Endothelial cell of umbilical vein (primary cell): ENCODE data around the gene ZSCAN5B. TPM values are rescaled to one million over a fixed set of nuclear protein-coding genes. Genes with fewer than 3 reads are reported as not detected.

ENCODE experiments used
- BruUV-seq: library from RNA; stranded (reverse); fragments of 400-500 nt; replicated peaks from 2 replicates; lab custom pipeline; 2021; lab: Mats Ljungman, UMichigan
- CTCF ChIA-PET: fragments of 300-600, 350-600 bp; sonication (Branson Sonifier 250); formaldehyde crosslinking; loops from one replicate; lab custom pipeline; 2021; ENCODE audit warnings: antibody characterized with exemption, inconsistent platforms; lab: Charles Lee
- POLR2A ChIA-PET: fragments of 300-600, 350-600 bp; sonication (Branson Sonifier 250); formaldehyde crosslinking; loops from one replicate; lab custom pipeline; 2021; ENCODE audit warnings: antibody characterized with exemption, inconsistent platforms; lab: Charles Lee
- DNase-seq: peaks from one replicate; pipeline ENCODE4 v3.0.0-alpha.2; 2011; ENCODE audit warnings: low read depth, low spot score
- FAIRE-seq: peaks from 2 replicates; lab custom pipeline; 2011; peaks lifted over from hg19 to GRCh38; lab: Jason Lieb, UNC
- H2AFZ ChIP-seq: 2 replicates; pipeline ENCODE4 v1.6.0; 2012; ENCODE audit warnings: low read depth, low read length, control low read depth, inconsistent platforms
- H3K27ac ChIP-seq: 2 replicates; pipeline ENCODE4 v1.5.1; 2011; ENCODE audit warnings: low read depth, mild to moderate bottlenecking, control low read depth, low read length, moderate library complexity; ENCODE audit not compliant: insufficient read depth
- H3K27me3 ChIP-seq, 2 experiments: 2 replicates each; pipeline versions ENCODE4 v1.6.0 to v1.6.1; 2011; ENCODE audit warnings: low read length in 2 of 2, mixed read lengths in 1 of 2; ENCODE audit not compliant: control insufficient read depth in 2 of 2, insufficient read depth in 2 of 2
- H3K36me3 ChIP-seq, 2 experiments: 2 replicates in 1 of 2; 3 replicates in 1 of 2; pipeline ENCODE4 v1.5.1; 2011; ENCODE audit warnings: low read length in 2 of 2, mild to moderate bottlenecking in 1 of 2, moderate library complexity in 1 of 2; ENCODE audit not compliant: control insufficient read depth in 2 of 2, insufficient read depth in 2 of 2; ENCODE audit errors: extremely low read depth in 1 of 2
- H3K4me1 ChIP-seq: 3 replicates; pipeline ENCODE4 v1.5.1; 2011; ENCODE audit warnings: mild to moderate bottlenecking, low read length; ENCODE audit not compliant: control insufficient read depth, insufficient read depth; ENCODE audit errors: extremely low read depth
- H3K4me2 ChIP-seq: 2 replicates; pipeline ENCODE4 v1.6.1; 2011; ENCODE audit warnings: low read length, control low read depth, mixed read lengths; ENCODE audit not compliant: insufficient read depth
- H3K4me3 ChIP-seq, 3 experiments: fragments of 200-600 bp in 1 of 3; sonication (generic), shearing (Covaris generic) in 1 of 3; replicated peaks in 1 of 3; 2 replicates each; pipeline ENCODE4 v1.5.1; 2011 to 2016; ENCODE audit warnings: control low read depth in 3 of 3, low read length in 3 of 3, mild to moderate bottlenecking in 2 of 3, inconsistent platforms in 1 of 3, low read depth in 1 of 3, moderate library complexity in 1 of 3; ENCODE audit not compliant: insufficient read depth in 1 of 3
- H3K79me2 ChIP-seq: 2 replicates; pipeline ENCODE4 v1.6.0; 2012; ENCODE audit warnings: low read length, inconsistent platforms; ENCODE audit not compliant: control insufficient read depth, insufficient read depth
- H3K9ac ChIP-seq: replicated peaks from 2 replicates; pipeline ENCODE3; 2011; ENCODE audit warnings: low read length, control low read depth; ENCODE audit not compliant: insufficient read depth; ENCODE audit errors: extremely low read depth
- H3K9me1 ChIP-seq: replicated peaks from 3 replicates; pipeline ENCODE4 v1.6.0; 2011; ENCODE audit warnings: mild to moderate bottlenecking, low read length; ENCODE audit not compliant: control insufficient read depth, insufficient read depth; ENCODE audit errors: extremely low read depth
- H3K9me3 ChIP-seq: replicated peaks from 2 replicates; pipeline ENCODE4 v1.5.1; 2012; ENCODE audit warnings: low read length, inconsistent platforms; ENCODE audit not compliant: control insufficient read depth, insufficient read depth
- H4K20me1 ChIP-seq: replicated peaks from 2 replicates; pipeline ENCODE3; 2011; ENCODE audit warnings: mild to moderate bottlenecking, low read length; ENCODE audit not compliant: control insufficient read depth, insufficient read depth; ENCODE audit errors: extremely low read depth
- JUN ChIP-seq: IDR thresholded peaks from 2 replicates; pipeline ENCODE4 v1.6.1; 2011; ENCODE audit warnings: borderline replicate concordance, low read depth; ENCODE audit not compliant: insufficient read length, insufficient read depth
- MAX ChIP-seq: IDR thresholded peaks from 2 replicates; pipeline ENCODE4 v1.6.1; 2011; ENCODE audit not compliant: insufficient read depth, insufficient read length
- POLR2A ChIP-seq: IDR thresholded peaks from 2 replicates; pipeline ENCODE4 v1.6.1; 2012; ENCODE audit warnings: low read depth, mild to moderate bottlenecking, control low read depth, low read length
- dilution Hi-C: fragments of 300-500 bp; cut with MboI; formaldehyde crosslinking; loops from one replicate; pipeline ENCODE4 v1.15.0; 2019; ENCODE audit warnings: low sequenced_read_pairs; ENCODE audit not compliant: extremely low pct_ligation_motif_present
- intact Hi-C: fragments of 100-400 bp; cut with micrococcal nuclease; formaldehyde crosslinking; loops from one replicate; pipeline ENCODE4 v1.10.0; 2022
- polyA plus RNA-seq, 4 experiments: library from polyadenylated mRNA; depleted of rRNA in 3 of 4; stranded (reverse) in 3 of 4; unstranded in 1 of 4; fragments of >200 nt; gene quantifications; 2 replicates each; pipeline versions ENCODE4 v1.2.1 to v1.2.3, GENCODE V29; 2011 to 2012; ENCODE audit warnings: missing spikeins in 1 of 4
- total RNA-seq: library from RNA; stranded (reverse); gene quantifications from 2 replicates; pipeline ENCODE4 v1.2.3, GENCODE V29; 2021
- TF ChIP-seq, protein P1 (sequence below), 2 donors: IDR thresholded peaks; 1 replicate in 1 of 2; 2 replicates in 1 of 2; pipeline ENCODE4 v1.5.1; 2011; ENCODE audit warnings: low read length in 2 of 2, mild to moderate bottlenecking in 2 of 2, moderate library complexity in 2 of 2, control low read depth in 1 of 2, inconsistent platforms in 1 of 2, low read depth in 1 of 2; ENCODE audit not compliant: insufficient read depth in 1 of 2; ENCODE audit errors: extremely low read depth in 1 of 2

ZSCAN5B gene
- total and polyA plus RNA-seq, 2 donors (not counting 3 experiments of a cell fraction or from before 2014, with no cell fraction given), result 0.07 TPM; not detected in 1

GRCh38 chr19:56140583-56141416, 56.8 kb downstream of the ZSCAN5B start, which contains the start of gene ZNF444:
ZNF444 (plus strand) TSS chr19:56141287; CDS start chr19:56146912, 5,625 bp downstream.
- no peaks in the 10 kb centered on the region for H3K9me1 ChIP-seq
- no TSS peak for BruUV-seq
- dilution Hi-C loops, result no loop called here
- H2AFZ ChIP-seq, result peak within 1 kb of the TSS; percentile 93
- no peaks in the 10 kb centered on the region for H3K36me3 ChIP-seq
- H3K79me2 ChIP-seq, result peaks cover 22% of the 10 kb centered on the region
- intact Hi-C loops, result loop anchor here (1.0 to 2.0 kb wide), 5 partner anchors 13 to 175 kb away; partner anchors contain the start of gene ZNF787
- FAIRE-seq, result peak; percentile 99
- H3K4me3 ChIP-seq, result peak within 1 kb of the TSS; percentile 57 to 73 (median 70)
- no peaks in the 10 kb centered on the region for H4K20me1 ChIP-seq
- H3K27me3 ChIP-seq, result no peaks in the 10 kb centered on the region
- peak; percentile 100 for DNase-seq
- peaks cover 10% of the 10 kb centered on the region for H3K4me1 ChIP-seq
- TF ChIP-seq JUN (no peak), MAX (peak; percentile 16), POLR2A (peak; percentile 59)
- TF ChIP-seq, protein P1, sequence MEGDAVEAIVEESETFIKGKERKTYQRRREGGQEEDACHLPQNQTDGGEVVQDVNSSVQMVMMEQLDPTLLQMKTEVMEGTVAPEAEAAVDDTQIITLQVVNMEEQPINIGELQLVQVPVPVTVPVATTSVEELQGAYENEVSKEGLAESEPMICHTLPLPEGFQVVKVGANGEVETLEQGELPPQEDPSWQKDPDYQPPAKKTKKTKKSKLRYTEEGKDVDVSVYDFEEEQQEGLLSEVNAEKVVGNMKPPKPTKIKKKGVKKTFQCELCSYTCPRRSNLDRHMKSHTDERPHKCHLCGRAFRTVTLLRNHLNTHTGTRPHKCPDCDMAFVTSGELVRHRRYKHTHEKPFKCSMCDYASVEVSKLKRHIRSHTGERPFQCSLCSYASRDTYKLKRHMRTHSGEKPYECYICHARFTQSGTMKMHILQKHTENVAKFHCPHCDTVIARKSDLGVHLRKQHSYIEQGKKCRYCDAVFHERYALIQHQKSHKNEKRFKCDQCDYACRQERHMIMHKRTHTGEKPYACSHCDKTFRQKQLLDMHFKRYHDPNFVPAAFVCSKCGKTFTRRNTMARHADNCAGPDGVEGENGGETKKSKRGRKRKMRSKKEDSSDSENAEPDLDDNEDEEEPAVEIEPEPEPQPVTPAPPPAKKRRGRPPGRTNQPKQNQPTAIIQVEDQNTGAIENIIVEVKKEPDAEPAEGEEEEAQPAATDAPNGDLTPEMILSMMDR (IDR thresholded peaks at IDR 0.05; ENCODE audit: extremely low read depth in 1 of 2, insufficient read depth in 1 of 2, low read depth in 1 of 2, low read length in 2 of 2), result no peak
- H3K9me3 ChIP-seq, result no peaks in the 10 kb centered on the region
- H3K27ac ChIP-seq, result peak within 1 kb of the TSS; percentile 61
- ChIA-PET POLR2A (interaction anchor here (0.6 to 1.5 kb wide), 3 partner anchors 13 to 448 kb away, joined by 3 to 10 read pairs (median 3); no protein-coding TSS in a partner anchor), CTCF (interaction anchor here (0.8 to 3.1 kb wide), 10 partner anchors 9 to 192 kb away, joined by 3 to 18 read pairs (median 6); partner anchors contain the start of gene ZNF787)
- peak within 1 kb of the TSS; percentile 86 for H3K4me2 ChIP-seq
- peak within 1 kb of the TSS; percentile 53 for H3K9ac ChIP-seq
